T47D (cell line): ENCODE measurements around the gene REEP1.
"Not testable (repeated sequence)": the region's sequence is repeated elsewhere in the genome, so short reads cannot be mapped to it uniquely, and the experiment has no call there.

Experiments used
- DNase-seq, 2 experiments: peaks; one replicate each; pipeline versions ENCODE4 v3.0.0 to v3.0.0-alpha.2; 2011 to 2012; ENCODE audit warnings: low read depth in 1 of 2, low spot score in 1 of 2
- JUND ChIP-seq: IDR thresholded peaks from 2 replicates; pipeline ENCODE4 v1.6.1; 2012; ENCODE audit warnings: low read depth
- in situ Hi-C: cut with HindIII; loops from 2 replicates; pipeline ENCODE4 v1.10.0; 2016; ENCODE audit warnings: low sequenced_read_pairs, low pct_unique_long_range_greater_than_20kb

The REEP1 gene

GRCh38 chr2:86211796-86212188 lies 125.6 kb downstream of the REEP1 start:
- DNase-seq = no peak
- in situ Hi-C loops = no loop called here
- TF ChIP-seq JUND = no peak

- no peak for DNase-seq
- TF ChIP-seq JUND = no peak
- in situ Hi-C loops = no loop called here
Measured at GRCh38 chr2:86211033-86211795, 126.2 kb downstream of the REEP1 start.

GRCh38 chr2:86204458-86204857 lies 133.0 kb downstream of the REEP1 start:
- no peak for TF ChIP-seq JUND
- DNase-seq = no peak
- in situ Hi-C loops = no loop called here

DNA sequence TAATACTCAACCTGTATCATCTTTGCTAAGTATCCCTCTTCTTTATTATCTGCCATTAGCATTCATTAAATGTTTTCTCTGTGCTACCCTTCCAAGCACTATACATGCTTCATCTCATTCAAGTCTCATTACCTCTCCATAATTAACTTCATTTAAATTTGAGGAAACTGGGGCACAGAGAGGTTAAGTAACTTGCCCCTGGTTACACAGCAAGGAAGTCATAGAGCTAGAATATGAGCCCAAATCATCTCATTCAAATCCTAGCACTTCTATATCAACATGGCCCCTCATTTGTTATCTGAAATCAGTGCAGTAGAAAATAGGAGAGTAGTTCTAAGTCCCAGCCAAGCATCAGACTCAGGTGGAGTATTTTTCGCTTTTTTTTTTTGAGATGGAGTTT lies 133.8 kb downstream of the REEP1 start:
- no peak for DNase-seq
- TF ChIP-seq JUND = no peak
- in situ Hi-C loops = no loop called here

DNA sequence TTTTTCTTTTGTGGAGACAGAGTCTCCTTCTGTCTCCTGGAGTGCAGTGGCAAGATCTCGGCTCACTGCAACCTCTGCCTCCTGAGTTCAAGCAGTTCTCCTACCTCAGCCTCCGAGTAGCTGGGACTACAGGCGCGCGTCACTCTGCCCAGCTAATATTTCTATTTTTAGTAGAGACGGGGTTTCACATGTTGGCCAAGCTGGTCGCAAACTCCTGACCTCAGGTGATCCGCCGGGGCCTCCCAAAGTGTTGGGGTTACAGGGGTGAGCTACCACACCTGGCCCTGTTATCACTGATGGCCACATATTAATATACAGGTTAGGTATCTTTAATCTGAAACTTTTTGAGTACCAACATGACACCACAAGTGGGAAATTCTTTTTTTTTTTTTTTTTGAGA lies 134.7 kb downstream of the REEP1 start:
- DNase-seq = no peak
- in situ Hi-C loops = no loop called here
- no peak for TF ChIP-seq JUND

DNA sequence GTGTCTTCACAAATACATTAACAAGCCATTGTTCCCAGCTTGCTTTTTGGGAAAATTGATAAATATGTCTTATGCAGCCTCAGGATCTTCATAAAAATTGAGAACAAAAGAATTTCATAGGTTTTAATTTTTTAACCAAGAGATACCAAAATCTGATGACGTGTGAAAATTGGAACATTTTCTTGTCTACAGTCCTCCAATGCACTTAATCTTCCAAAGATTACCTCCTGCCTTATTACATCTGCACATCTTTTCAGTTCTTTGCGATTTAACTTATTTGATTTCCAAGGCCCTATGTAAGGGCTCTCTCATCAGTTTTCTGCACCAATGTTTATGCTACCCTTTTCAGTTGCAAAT lies 135.1 kb downstream of the REEP1 start:
- in situ Hi-C loops = no loop called here
- DNase-seq = no peak
- TF ChIP-seq JUND = no peak

DNA sequence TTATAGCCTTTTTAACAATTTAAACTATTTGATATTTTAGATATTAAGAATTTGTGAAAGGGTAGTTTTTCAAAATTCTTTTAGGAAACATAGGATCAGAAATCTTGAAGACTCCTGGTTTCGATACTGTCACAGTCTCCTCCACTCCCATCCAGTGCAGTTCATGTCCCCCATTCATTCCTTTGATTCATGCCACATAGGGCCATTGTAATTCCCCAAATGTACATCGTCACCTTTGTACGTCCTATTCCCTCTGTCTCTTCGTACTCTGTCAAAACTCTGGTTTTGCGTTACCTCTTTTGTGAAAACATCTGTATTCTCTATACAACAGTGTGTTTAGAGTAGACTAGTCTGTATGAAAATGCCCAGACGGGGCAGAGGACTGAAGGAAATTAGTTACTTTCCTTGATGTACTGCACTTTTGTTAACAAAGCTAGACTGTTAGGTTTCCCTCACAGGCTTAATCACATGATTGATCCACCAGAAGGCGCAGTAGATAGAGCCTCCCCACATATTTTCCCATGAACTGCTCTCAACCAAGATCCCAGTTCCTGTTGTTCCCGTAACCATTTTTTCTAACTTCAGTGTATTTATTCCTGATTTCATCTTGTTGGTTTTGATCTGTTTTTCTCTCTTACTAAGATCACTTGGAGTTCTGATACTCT lies 135.6 kb downstream of the REEP1 start:
- in situ Hi-C loops = no loop called here
- DNase-seq = no peak
- no peak for TF ChIP-seq JUND

DNA sequence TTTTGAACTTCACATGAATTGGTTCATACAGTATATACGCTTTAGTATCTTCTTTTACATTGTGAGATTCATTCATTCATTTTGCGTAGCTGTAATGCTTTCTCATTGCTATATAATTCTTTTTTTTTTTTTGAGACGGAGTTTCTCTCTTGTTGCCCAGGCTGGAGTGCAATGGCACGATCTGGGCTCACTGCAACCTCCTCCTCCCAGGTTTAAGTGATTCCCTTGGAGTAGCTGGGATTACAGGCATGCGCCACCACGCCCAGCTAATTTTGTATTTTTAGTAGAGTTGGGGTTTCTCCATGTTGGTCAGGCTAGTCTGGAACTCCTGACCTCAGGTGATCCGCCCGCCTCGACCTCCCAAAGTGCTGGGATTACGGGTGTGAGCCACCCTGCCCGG lies 136.9 kb downstream of the REEP1 start:
- DNase-seq, in situ Hi-C loops: not testable (repeated sequence)

- no peak for TF ChIP-seq JUND
- no peak for DNase-seq
- in situ Hi-C loops = no loop called here
Measured at GRCh38 chr2:86199834-86200177, 137.6 kb downstream of the REEP1 start.

DNA sequence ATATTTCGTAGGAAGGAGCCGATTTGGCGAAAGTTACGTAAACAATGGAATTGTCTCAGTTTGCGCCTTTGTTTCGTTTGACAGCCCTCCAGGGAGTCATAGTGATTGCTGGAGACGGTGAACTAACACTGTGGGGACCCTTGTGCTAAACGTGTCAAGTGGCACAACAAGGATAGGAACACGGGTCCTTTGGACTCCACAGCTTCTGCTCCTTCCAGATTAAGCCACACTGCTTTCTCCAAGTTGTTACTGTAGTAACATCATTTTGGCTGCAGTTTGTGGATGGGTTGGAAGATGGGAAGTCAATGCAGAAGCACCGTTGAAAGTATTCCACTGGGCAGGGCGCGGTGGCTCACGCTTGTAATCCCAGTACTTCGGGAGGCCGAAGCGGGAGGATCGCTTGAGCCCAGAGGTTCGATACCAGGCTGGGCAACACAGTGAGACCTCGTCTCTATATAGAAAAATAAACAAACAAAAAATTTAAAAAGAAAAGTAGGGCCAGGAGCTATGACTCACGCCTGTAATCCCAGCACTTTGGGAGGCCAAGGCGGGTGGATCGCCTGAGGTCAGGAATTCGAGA lies 141.5 kb downstream of the REEP1 start:
- in situ Hi-C loops = no loop called here
- no peak for DNase-seq
- no peak for TF ChIP-seq JUND

DNA sequence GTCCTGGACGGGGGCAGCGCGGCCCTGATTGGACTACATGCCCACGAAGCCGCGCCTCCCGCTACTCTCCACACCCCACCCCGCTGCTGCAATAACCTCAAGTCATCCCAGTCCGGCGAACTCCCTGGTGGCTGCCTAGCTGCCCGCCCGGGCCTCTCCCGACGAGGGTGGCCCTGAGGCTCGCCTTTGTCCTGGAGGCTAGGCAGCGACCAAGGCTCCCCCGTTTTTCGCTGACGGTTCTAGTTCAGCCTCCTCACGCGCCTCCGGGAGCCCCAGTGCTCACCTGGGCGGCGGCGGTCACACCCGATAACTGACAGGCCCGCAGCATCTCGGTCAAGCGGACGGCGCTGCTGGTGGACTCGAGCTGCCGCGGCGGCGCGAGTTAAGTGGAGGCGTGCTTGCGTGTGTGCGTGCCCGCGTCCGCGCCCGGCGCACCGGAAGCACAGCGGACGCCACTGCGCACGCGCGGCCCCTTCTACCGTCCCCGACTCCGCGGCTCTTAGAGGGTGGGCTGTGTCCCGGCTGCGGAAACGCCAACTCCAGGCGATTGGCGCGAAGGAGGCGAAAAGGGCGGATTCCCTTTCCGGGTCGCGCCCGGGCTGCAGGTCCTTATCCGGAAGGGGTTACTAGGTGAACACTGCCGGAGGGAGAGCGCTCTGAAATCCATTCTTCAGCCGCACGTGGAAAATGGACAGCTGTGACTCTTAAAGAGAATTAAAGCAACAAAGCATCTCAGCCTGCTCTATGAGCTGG lies 142.2 kb downstream of the REEP1 start, which contains the start of gene IMMT:
TSS of gene IMMT (minus strand) at position 408 of the 753 bp plus-strand sequence. CDS start at position 328, 80 bp downstream.
- in situ Hi-C loops = no loop called here
- peak; percentile 63 to 95 for DNase-seq
- TF ChIP-seq JUND = no peak

GRCh38 chr2:86194751-86195054 lies 142.7 kb downstream of the REEP1 start:
- no peak for TF ChIP-seq JUND
- in situ Hi-C loops = no loop called here
- no peak for DNase-seq
